Measurements from ENCODE around the gene SRR. TPM values are rescaled to one million over a fixed set of nuclear protein-coding genes. Genes with fewer than 3 reads are reported as not detected.

SRR gene
- total RNA-seq, 1 experiment from 2014 or later: 7.7 TPM

- no peak overlapping the region for H3K27ac Mint-ChIP-seq (ENCODE audit: low read depth, unreplicated experiment)
- ChIA-PET POLR2A (interaction anchor here (0.6 to 2.2 kb wide), 2 partner anchors 39 to 79 kb away, joined by 3 to 7 read pairs; partner anchors contain the start of gene TSR1), CTCF (interaction anchor here (0.6 to 1.2 kb wide), 4 partner anchors 14 to 477 kb away, joined by 3 to 5 read pairs (median 3); no protein-coding TSS in a partner anchor)
- H3K4me1 Mint-ChIP-seq (ENCODE audit: insufficient read depth, unreplicated experiment): peaks cover 28% of the 10 kb centered on the region
- peaks cover 57% of the 10 kb centered on the region for H3K36me3 Mint-ChIP-seq (ENCODE audit: insufficient read depth, unreplicated experiment)
- no peaks in the 10 kb centered on the region for H3K27me3 Mint-ChIP-seq (ENCODE audit: insufficient read depth, unreplicated experiment)
- BruUV-seq (replicated peaks): no TSS peak
- no peak overlapping the region for H3K4me3 Mint-ChIP-seq (ENCODE audit: unreplicated experiment)
- no peak for TF ChIP-seq CTCF (IDR thresholded peaks at IDR 0.05; ENCODE audit: unreplicated experiment)
- intact Hi-C loops (cut with micrococcal nuclease): no loop called here
- no peaks in the 10 kb centered on the region for H3K9me3 Mint-ChIP-seq (ENCODE audit: unreplicated experiment)
- DNase-seq (ENCODE audit: unreplicated experiment): no peak
Measured at GRCh38 chr17:2297023-2297422, 6.7 kb upstream of the SRR start.

GRCh38 chr17:2299136-2299535 is 4.6 kb upstream of the SRR start:
- no peaks in the 10 kb centered on the region for H3K9me3 Mint-ChIP-seq (ENCODE audit: unreplicated experiment)
- ChIA-PET POLR2A (no interaction called here), CTCF (interaction anchor here (1.0 kb wide), 1 partner anchor 54 kb away, joined by 4 read pairs; no protein-coding TSS in a partner anchor)
- no peaks in the 10 kb centered on the region for H3K27me3 Mint-ChIP-seq (ENCODE audit: insufficient read depth, unreplicated experiment)
- no peak overlapping the region for H3K4me3 Mint-ChIP-seq (ENCODE audit: unreplicated experiment)
- no peak for TF ChIP-seq CTCF (IDR thresholded peaks at IDR 0.05; ENCODE audit: unreplicated experiment)
- no TSS peak for BruUV-seq (replicated peaks)
- intact Hi-C loops (cut with micrococcal nuclease): no loop called here
- DNase-seq (ENCODE audit: unreplicated experiment): no peak
- H3K4me1 Mint-ChIP-seq (ENCODE audit: insufficient read depth, unreplicated experiment): peaks cover 28% of the 10 kb centered on the region
- no peak overlapping the region for H3K27ac Mint-ChIP-seq (ENCODE audit: low read depth, unreplicated experiment)
- peaks cover 50% of the 10 kb centered on the region for H3K36me3 Mint-ChIP-seq (ENCODE audit: insufficient read depth, unreplicated experiment)

- no peak for TF ChIP-seq CTCF (IDR thresholded peaks at IDR 0.05; ENCODE audit: unreplicated experiment)
- ChIA-PET CTCF (no interaction called here), POLR2A (no interaction called here)
- no TSS peak for BruUV-seq (replicated peaks)
- H3K36me3 Mint-ChIP-seq (ENCODE audit: insufficient read depth, unreplicated experiment): peaks cover 47% of the 10 kb centered on the region
- no peak overlapping the region for H3K27ac Mint-ChIP-seq (ENCODE audit: low read depth, unreplicated experiment)
- H3K4me1 Mint-ChIP-seq (ENCODE audit: insufficient read depth, unreplicated experiment): peaks cover 28% of the 10 kb centered on the region
- no peak overlapping the region for H3K4me3 Mint-ChIP-seq (ENCODE audit: unreplicated experiment)
- H3K9me3 Mint-ChIP-seq (ENCODE audit: unreplicated experiment): no peaks in the 10 kb centered on the region
- no peak for DNase-seq (ENCODE audit: unreplicated experiment)
- no peaks in the 10 kb centered on the region for H3K27me3 Mint-ChIP-seq (ENCODE audit: insufficient read depth, unreplicated experiment)
- intact Hi-C loops (cut with micrococcal nuclease): no loop called here
Measured at GRCh38 chr17:2299756-2300155, 4.0 kb upstream of the SRR start.

GRCh38 chr17:2302778-2303203 is 959 bp upstream of the SRR start:
- peak overlapping the region; percentile 85 for H3K4me3 Mint-ChIP-seq (ENCODE audit: unreplicated experiment)
- no peak for TF ChIP-seq CTCF (IDR thresholded peaks at IDR 0.05; ENCODE audit: unreplicated experiment)
- intact Hi-C loops (cut with micrococcal nuclease): no loop called here
- peak overlapping the region; percentile 9 for H3K27ac Mint-ChIP-seq (ENCODE audit: low read depth, unreplicated experiment)
- peaks cover 28% of the 10 kb centered on the region for H3K36me3 Mint-ChIP-seq (ENCODE audit: insufficient read depth, unreplicated experiment)
- POLR2A ChIA-PET: interaction anchor here (0.5 to 7.8 kb wide), 24 partner anchors 7 to 586 kb away, joined by 3 to 111 read pairs (median 4); partner anchors contain the start of genes SGSM2 and TSR1
- TSS peak; percentile 43 for BruUV-seq (replicated peaks)
- peaks cover 12% of the 10 kb centered on the region for H3K4me1 Mint-ChIP-seq (ENCODE audit: insufficient read depth, unreplicated experiment)
- CTCF ChIA-PET: interaction anchor here (0.8 to 2.7 kb wide), 7 partner anchors 20 to 109 kb away, joined by 3 to 8 read pairs (median 4); partner anchors contain the start of gene TSR1
- DNase-seq (ENCODE audit: unreplicated experiment): peak; percentile 13
- H3K27me3 Mint-ChIP-seq (ENCODE audit: insufficient read depth, unreplicated experiment): no peaks in the 10 kb centered on the region
- no peaks in the 10 kb centered on the region for H3K9me3 Mint-ChIP-seq (ENCODE audit: unreplicated experiment)
